IMR-90 (cell line): ENCODE results near the gene CHRM3. TPM values are rescaled to one million over a fixed set of nuclear protein-coding genes. Genes with fewer than 3 reads are reported as not detected.

ENCODE experiments used
- ATAC-seq: fragments of 200-7000 bp; cut with Tn5 transposase; 2 replicates; pipeline ENCODE4 v1.9.1; 2020; ENCODE audit warnings: low read depth, mild to moderate bottlenecking, moderate library complexity
- BruUV-seq: library from RNA; stranded (reverse); fragments of 400-500 nt; replicated peaks from 2 replicates; lab custom pipeline; 2021; lab: Mats Ljungman, UMichigan
- CTCF ChIA-PET: fragments of 300-600 bp; formaldehyde crosslinking; extraction: SDS; loops from one replicate; lab custom pipeline; 2021; ENCODE audit warnings: antibody characterized with exemption; lab: Yijun Ruan, JAX
- POLR2A ChIA-PET: fragments of 300-600 bp; sonication (Branson Sonifier 250); formaldehyde crosslinking; loops from one replicate; lab custom pipeline; 2022; ENCODE audit warnings: antibody characterized with exemption; ENCODE audit not compliant: unreplicated experiment; lab: Charles Lee
- DNase-seq: peaks from one replicate; pipeline ENCODE4 v3.0.0; 2013
- H2AFZ ChIP-seq: replicated peaks from 2 replicates; pipeline ENCODE3; 2013; ENCODE audit warnings: low read length, mild to moderate bottlenecking; ENCODE audit not compliant: poor library complexity
- H2AK5ac ChIP-seq: 2 replicates; pipeline ENCODE4 v1.6.1; 2013; ENCODE audit warnings: low read depth, low read length, inconsistent platforms
- H2AK9ac ChIP-seq: replicated peaks from 2 replicates; pipeline ENCODE3; 2013; ENCODE audit warnings: mild to moderate bottlenecking, low read depth, low read length, moderate library complexity; ENCODE audit not compliant: poor library complexity
- H2BK120ac ChIP-seq: 2 replicates; pipeline ENCODE4 v1.6.1; 2013; ENCODE audit warnings: low read depth, low read length, inconsistent platforms
- H2BK15ac ChIP-seq: 3 replicates; pipeline ENCODE4 v1.6.1; 2013; ENCODE audit warnings: low read depth, low read length, inconsistent platforms
- H2BK20ac ChIP-seq: 2 replicates; pipeline ENCODE4 v1.6.1; 2013; ENCODE audit warnings: low read depth, mild to moderate bottlenecking, inconsistent platforms, low read length, moderate library complexity
- H2BK5ac ChIP-seq: 2 replicates; pipeline ENCODE4 v1.6.1; 2013; ENCODE audit warnings: mild to moderate bottlenecking, low read depth, low read length, inconsistent platforms; ENCODE audit not compliant: poor library complexity, severe bottlenecking
- H3K14ac ChIP-seq: replicated peaks from 2 replicates; pipeline ENCODE4 v1.6.1; 2013; ENCODE audit warnings: low read depth, low read length, inconsistent platforms
- H3K18ac ChIP-seq: 2 replicates; pipeline ENCODE4 v1.6.1; 2013; ENCODE audit warnings: low read depth, low read length, control low read depth
- H3K23ac ChIP-seq: 2 replicates; pipeline ENCODE4 v1.6.1; 2013; ENCODE audit warnings: low read depth, low read length, inconsistent platforms
- H3K27ac ChIP-seq: 2 replicates; pipeline ENCODE4 v1.5.1; 2013; ENCODE audit warnings: mild to moderate bottlenecking, control low read depth, low read length; ENCODE audit not compliant: insufficient read depth
- H3K27me3 ChIP-seq: 2 replicates; pipeline ENCODE4 v1.6.1; 2013; ENCODE audit warnings: low read length; ENCODE audit not compliant: control insufficient read depth, insufficient read depth
- H3K36me3 ChIP-seq: 2 replicates; pipeline ENCODE4 v1.6.1; 2013; ENCODE audit warnings: low read length, mixed read lengths; ENCODE audit not compliant: control insufficient read depth, insufficient read depth
- H3K4ac ChIP-seq: 2 replicates; pipeline ENCODE4 v1.6.1; 2013; ENCODE audit warnings: low read depth, low read length, inconsistent platforms
- H3K4me1 ChIP-seq: 2 replicates; pipeline ENCODE4 v1.6.1; 2013; ENCODE audit warnings: low read length, mixed read lengths; ENCODE audit not compliant: control insufficient read depth, insufficient read depth
- H3K4me2 ChIP-seq: 2 replicates; pipeline ENCODE4 v1.6.1; 2013; ENCODE audit warnings: low read depth, mild to moderate bottlenecking, control low read depth, low read length, moderate library complexity
- H3K4me3 ChIP-seq: 2 replicates; pipeline ENCODE4 v1.5.1; 2013; ENCODE audit warnings: low read depth, mild to moderate bottlenecking, control low read depth, low read length, moderate library complexity; ENCODE audit not compliant: insufficient read depth
- H3K56ac ChIP-seq: 2 replicates; pipeline ENCODE4 v1.6.1; 2013; ENCODE audit warnings: low read length, inconsistent platforms; ENCODE audit not compliant: insufficient read depth; ENCODE audit errors: extremely low read depth
- H3K79me1 ChIP-seq, 2 experiments: 2 replicates each; pipeline ENCODE4 v1.6.1; 2013; ENCODE audit warnings: low read length in 2 of 2, inconsistent platforms in 1 of 2, low read depth in 1 of 2
- H3K9ac ChIP-seq: 2 replicates; pipeline ENCODE4 v1.6.1; 2013; ENCODE audit warnings: low read depth, low read length, control low read depth
- H3K9me1 ChIP-seq: 2 replicates; pipeline ENCODE4 v1.6.1; 2013; ENCODE audit warnings: low read length, inconsistent platforms; ENCODE audit not compliant: insufficient read depth
- H3K9me3 ChIP-seq: 2 replicates; pipeline ENCODE4 v1.6.1; 2013; ENCODE audit warnings: low read length; ENCODE audit not compliant: control insufficient read depth, insufficient read depth
- H4K20me1 ChIP-seq: 2 replicates; pipeline ENCODE4 v1.6.1; 2013; ENCODE audit warnings: low read length, inconsistent platforms; ENCODE audit not compliant: insufficient read depth
- H4K5ac ChIP-seq: 2 replicates; pipeline ENCODE4 v1.6.1; 2013; ENCODE audit warnings: mild to moderate bottlenecking, low read depth, low read length, control low read depth
- H4K8ac ChIP-seq, 2 experiments: 2 replicates each; pipeline ENCODE4 v1.6.1; 2013; ENCODE audit warnings: low read depth in 2 of 2, low read length in 2 of 2, control low read depth in 1 of 2, inconsistent platforms in 1 of 2
- H4K91ac ChIP-seq: 2 replicates; pipeline ENCODE4 v1.6.1; 2013; ENCODE audit warnings: low read depth, low read length, inconsistent platforms; ENCODE audit not compliant: insufficient read depth
- BHLHE40 ChIP-seq: fragments of 150-350 bp; IDR thresholded peaks from 2 replicates; pipeline ENCODE4 v1.6.1; 2016; ENCODE audit warnings: mild to moderate bottlenecking, low read depth, low read length
- CEBPB ChIP-seq: IDR thresholded peaks from 2 replicates; pipeline ENCODE4 v1.6.1; 2012; ENCODE audit warnings: low read depth, low read length, improper control_type of control experiment
- CHD1 ChIP-seq: IDR thresholded peaks from 2 replicates; pipeline ENCODE4 v1.6.1; 2012; ENCODE audit warnings: low read depth, low read length, improper control_type of control experiment
- CTCF ChIP-seq: conservative IDR thresholded peaks from 2 replicates; pipeline ENCODE4 v1.5.1; 2012; ENCODE audit warnings: mild to moderate bottlenecking, low read depth, low read length, improper control_type of control experiment
- ELK1 ChIP-seq: fragments of 150-350 bp; IDR thresholded peaks from 2 replicates; pipeline ENCODE4 v1.6.1; 2016; ENCODE audit warnings: low read depth, mild to moderate bottlenecking, low read length, moderate library complexity, borderline replicate concordance
- FOS ChIP-seq: fragments of 150-350 bp; IDR thresholded peaks from 2 replicates; pipeline ENCODE4 v1.6.1; 2016; ENCODE audit warnings: low read depth, low read length
- MAFK ChIP-seq: IDR thresholded peaks from 2 replicates; pipeline ENCODE4 v1.6.1; 2012; ENCODE audit warnings: low read depth, low read length, improper control_type of control experiment
- MAZ ChIP-seq: IDR thresholded peaks from 2 replicates; pipeline ENCODE4 v1.6.1; 2012; ENCODE audit warnings: low read depth, mild to moderate bottlenecking, low read length, improper control_type of control experiment, moderate library complexity, borderline replicate concordance
- MXI1 ChIP-seq: IDR thresholded peaks from 2 replicates; pipeline ENCODE4 v1.6.1; 2012; ENCODE audit warnings: low read depth, mild to moderate bottlenecking, low read length, moderate library complexity, borderline replicate concordance
- NFE2L2 ChIP-seq: fragments of 150-350 bp; IDR thresholded peaks from 2 replicates; pipeline ENCODE4 v1.6.1; 2016; ENCODE audit warnings: low read depth, mild to moderate bottlenecking, low read length
- POLR2A ChIP-seq: IDR thresholded peaks from 2 replicates; pipeline ENCODE4 v1.6.1; 2012; ENCODE audit warnings: mild to moderate bottlenecking, low read depth, low read length
- RAD21 ChIP-seq: IDR thresholded peaks from 2 replicates; pipeline ENCODE4 v1.6.1; 2012; ENCODE audit warnings: low read length, improper control_type of control experiment
- RCOR1 ChIP-seq: IDR thresholded peaks from 2 replicates; pipeline ENCODE4 v1.6.1; 2012; ENCODE audit warnings: mild to moderate bottlenecking, low read length, improper control_type of control experiment; ENCODE audit not compliant: insufficient replicate concordance
- RFX5 ChIP-seq: IDR thresholded peaks from 2 replicates; pipeline ENCODE4 v1.8.0; 2012; ENCODE audit warnings: low read depth, mild to moderate bottlenecking, low read length, moderate library complexity
- SMC3 ChIP-seq: fragments of 150-350 bp; IDR thresholded peaks from 2 replicates; pipeline ENCODE4 v1.6.1; 2016; ENCODE audit warnings: low read depth, mild to moderate bottlenecking, antibody characterized with exemption, low read length, moderate library complexity
- USF2 ChIP-seq: fragments of 150-350 bp; IDR thresholded peaks from 2 replicates; pipeline ENCODE4 v1.6.1; 2017; ENCODE audit warnings: mild to moderate bottlenecking, antibody characterized with exemption, low read length, low read depth
- WGBS, 2 experiments: methylation state at CpG; one replicate each; pipeline versions ENCODE4 v1.1.5 to v1.1.7; 2013; ENCODE audit warnings: missing lambda C conversion rate in 2 of 2; ENCODE audit not compliant: insufficient read length in 1 of 2; ENCODE audit errors: extremely low coverage in 2 of 2; 5-methylcytosine and 5-hydroxymethylcytosine counted together
- dilution Hi-C: fragments of 300-500 bp; cut with HindIII; formaldehyde crosslinking; loops from one replicate; pipeline ENCODE4 v1.14.3; 2018; ENCODE audit warnings: low sequenced_read_pairs; ENCODE audit not compliant: unreplicated experiment
- in situ Hi-C: fragments of 300-500 bp; cut with MboI; formaldehyde crosslinking; loops from 3 replicates; pipeline ENCODE4 v1.14.3; 2019; ENCODE audit warnings: low sequenced_read_pairs, inconsistent platforms, mixed read lengths
- intact Hi-C: fragments of 100-400 bp; cut with micrococcal nuclease; formaldehyde crosslinking; loops from 2 replicates; pipeline ENCODE4 v1.10.0; 2022
- polyA plus RNA-seq, 3 experiments: library from polyadenylated mRNA; depleted of rRNA; stranded (reverse); fragments of >200 nt; gene quantifications; 2 replicates each; pipeline ENCODE4 v1.2.3, GENCODE V29; 2012; ENCODE audit warnings: low replicate concordance in 1 of 3
- total RNA-seq: library from RNA; depleted of rRNA; stranded (reverse); fragments of >200 nt; gene quantifications from 2 replicates; pipeline ENCODE4 v1.2.3, GENCODE V29; 2012

CHRM3 gene
- total and polyA plus RNA-seq, 2 of the 4 experiments (the other 2 are of a cell fraction) = not detected

- Histone ChIP-seq H4K91ac (no peak overlapping the region), H3K9me1 (no peaks in the 10 kb centered on the region), H2BK20ac (no peak overlapping the region), H4K5ac (no peak overlapping the region), H4K20me1 (no peaks in the 10 kb centered on the region), H2BK120ac (no peak overlapping the region), H3K79me1 (no peaks in the 10 kb centered on the region), H3K4me3 (no peak overlapping the region), H3K56ac (no peak overlapping the region), H4K8ac (no peak overlapping the region), H2AK5ac (no peak overlapping the region), H3K9me3 (peaks cover 14% of the 10 kb centered on the region), H2BK15ac (no peak overlapping the region), H2AK9ac (no peak overlapping the region), H3K14ac (no peak overlapping the region), H3K4me2 (no peak overlapping the region), H3K4me1 (no peaks in the 10 kb centered on the region), H3K27ac (no peak overlapping the region), H3K9ac (no peak overlapping the region), H2BK5ac (no peak overlapping the region), H3K36me3 (no peaks in the 10 kb centered on the region), H3K4ac (no peak overlapping the region), H3K27me3 (peaks cover 6% of the 10 kb centered on the region; the same call in 1 of the 2 replicates), H2AFZ (no peak overlapping the region), H3K18ac (no peak overlapping the region), H3K23ac (no peak overlapping the region)
- CTCF ChIA-PET = no interaction called here
- DNase-seq (no peak), ATAC-seq (no peak)
- dilution Hi-C loops (no loop called here), in situ Hi-C loops (no loop called here), intact Hi-C loops (no loop called here)
- TF ChIP-seq CHD1 = no peak
- TF ChIP-seq MAFK = no peak
- TF ChIP-seq SMC3 = no peak
- no peak for TF ChIP-seq BHLHE40
- TF ChIP-seq USF2 = no peak
- TF ChIP-seq FOS = no peak
- no peak for TF ChIP-seq ELK1
- TF ChIP-seq RCOR1 = no peak
- no peak for TF ChIP-seq CEBPB
- TF ChIP-seq CTCF = no peak
- no peak for TF ChIP-seq NFE2L2
- no peak for TF ChIP-seq POLR2A
- TF ChIP-seq RAD21 = no peak
- TF ChIP-seq RFX5 = no peak
- no peak for TF ChIP-seq MXI1
- TF ChIP-seq MAZ = no peak
- POLR2A ChIA-PET = no interaction called here
- 50% methylated on average over 2 of the region's 9 CpGs; no CpG with 5 or more reads in 1 of the 2 experiments for WGBS, 2 experiments
- BruUV-seq = no TSS peak
Observed at GRCh38 chr1:239388578-239388977, 2.2 kb downstream of the CHRM3 start.
